ENCODE measurements around the gene CPSF7. TPM values are rescaled to one million over a fixed set of nuclear protein-coding genes. Genes with fewer than 3 reads are reported as not detected.
"Not testable (repeated sequence)": the region's sequence is repeated elsewhere in the genome, so short reads cannot be mapped to it uniquely, and the experiment has no call there.

The CPSF7 gene
- total RNA-seq, 1 donor from 2014 or later: 10.3 TPM

- DNase-seq (ENCODE audit: low read depth in 2 of 2): no peak
These were observed 12.8 kb upstream of the CPSF7 start for GRCh38 chr11:61442616-61443015.

DNA sequence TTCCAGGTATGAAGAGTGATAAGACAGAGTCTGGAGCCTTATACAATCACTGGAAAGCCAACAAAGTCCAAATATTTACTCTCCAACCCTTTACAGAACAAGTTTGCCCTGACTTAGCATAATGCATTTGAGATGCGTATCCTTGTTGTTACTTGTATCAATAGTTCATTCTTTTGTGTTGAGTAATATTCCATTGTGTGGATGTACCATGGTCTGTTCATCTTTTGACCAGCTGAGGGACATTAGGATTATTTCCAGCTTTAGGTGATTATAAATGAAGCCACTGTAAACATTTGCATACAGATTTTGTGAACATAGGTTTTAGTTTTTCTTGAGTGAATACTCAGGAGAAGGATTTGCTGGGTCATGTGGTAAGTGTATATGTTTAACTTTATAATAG, 9.8 kb upstream of the CPSF7 start:
- no peak for DNase-seq (ENCODE audit: low read depth in 2 of 2)

- DNase-seq (ENCODE audit: low read depth in 2 of 2): no peak
These were observed 7.7 kb upstream of the CPSF7 start for GRCh38 chr11:61437496-61437895.

GRCh38 chr11:61430839-61431238, 1.1 kb upstream of the CPSF7 start:
- DNase-seq (ENCODE audit: low read depth in 2 of 2): not testable (repeated sequence)

GRCh38 chr11:61429346-61429690, 457 bp downstream of the CPSF7 start:
- peak; percentile 66 to 77 for DNase-seq (ENCODE audit: low read depth in 2 of 2)

DNA sequence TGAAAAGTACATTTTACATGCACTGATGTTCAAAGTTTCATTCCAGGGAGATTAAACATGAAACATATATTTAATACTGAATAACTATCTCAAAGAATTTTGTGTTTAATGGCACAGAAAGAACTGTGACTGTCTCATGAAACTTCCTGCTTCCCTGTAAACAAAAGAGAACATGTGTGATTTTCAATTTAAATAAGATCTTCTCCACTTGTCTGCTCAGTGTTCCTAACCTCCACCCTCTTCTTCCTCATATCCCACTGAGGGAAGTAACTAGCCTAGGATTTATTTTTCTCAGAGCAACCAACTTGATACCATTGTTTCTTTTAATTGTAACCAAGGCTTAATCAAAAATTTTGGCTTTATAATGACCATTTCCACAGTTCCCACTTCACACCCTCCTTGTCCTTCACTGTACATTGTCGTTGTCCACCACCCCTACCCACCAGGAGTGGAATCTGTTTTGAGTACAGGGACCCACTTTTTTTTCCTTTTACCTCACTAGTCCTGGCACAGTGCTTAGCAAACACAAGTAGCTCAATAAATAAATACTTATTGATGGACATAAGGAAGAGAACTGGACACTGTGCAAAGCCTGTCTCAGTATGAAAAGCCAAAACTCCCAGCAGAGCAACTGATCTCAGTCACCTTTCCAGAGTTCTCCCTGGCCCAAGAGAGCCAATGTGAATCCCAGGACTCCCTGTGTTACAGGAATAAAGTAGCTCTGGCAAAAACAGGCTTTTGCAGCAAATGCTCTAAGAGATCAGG, 4.2 kb downstream of the CPSF7 start:
- DNase-seq (ENCODE audit: low read depth in 2 of 2): no peak

GRCh38 chr11:61422226-61422625, 7.5 kb downstream of the CPSF7 start:
- no peak for DNase-seq (ENCODE audit: low read depth in 2 of 2)

- DNase-seq (ENCODE audit: low read depth in 2 of 2): no peak
These were observed 11.6 kb downstream of the CPSF7 start for GRCh38 chr11:61418136-61418535.

GRCh38 chr11:61417670-61418069, 12.1 kb downstream of the CPSF7 start:
- DNase-seq (ENCODE audit: low read depth in 2 of 2): peak; percentile 16 to 32

GRCh38 chr11:61416941-61417340, 12.8 kb downstream of the CPSF7 start:
- no peak for DNase-seq (ENCODE audit: low read depth in 2 of 2)

GRCh38 chr11:61415381-61415780, 14.4 kb downstream of the CPSF7 start:
- no peak for DNase-seq (ENCODE audit: low read depth in 2 of 2)

- DNase-seq (ENCODE audit: low read depth in 2 of 2): no peak
These were observed 15.2 kb downstream of the CPSF7 start for GRCh38 chr11:61414547-61414946.

DNA sequence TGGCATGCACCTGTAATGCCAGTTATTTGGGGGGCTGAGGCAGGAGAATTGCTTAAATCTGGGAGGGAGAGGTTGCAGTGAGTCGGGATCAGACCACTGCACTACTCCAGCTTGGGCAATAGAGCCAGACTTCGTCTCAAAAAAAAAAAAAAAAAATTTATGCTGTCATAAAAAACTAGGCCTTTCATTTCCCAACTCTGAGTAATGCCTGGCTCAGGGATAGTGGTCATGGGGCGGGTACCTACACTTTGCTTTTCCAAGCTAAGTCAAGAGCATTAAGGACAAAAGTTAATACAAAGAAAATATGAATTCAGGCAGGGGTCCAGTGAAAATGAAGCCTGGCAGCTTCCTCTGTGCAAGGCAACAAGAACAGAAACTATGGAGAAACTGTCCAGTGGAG, 16.3 kb downstream of the CPSF7 start:
- no peak for DNase-seq (ENCODE audit: low read depth in 2 of 2)

GRCh38 chr11:61411589-61411988, 18.2 kb downstream of the CPSF7 start:
- DNase-seq (ENCODE audit: low read depth in 2 of 2): no peak

- no peak for DNase-seq (ENCODE audit: low read depth in 2 of 2)
These were observed 22.6 kb downstream of the CPSF7 start for GRCh38 chr11:61406991-61407728.

GRCh38 chr11:61406067-61406466, 23.7 kb downstream of the CPSF7 start:
- DNase-seq (ENCODE audit: low read depth in 2 of 2): no peak

GRCh38 chr11:61404641-61405040, 25.1 kb downstream of the CPSF7 start:
- DNase-seq (ENCODE audit: low read depth in 2 of 2): no peak

GRCh38 chr11:61404103-61404502, 25.7 kb downstream of the CPSF7 start:
- DNase-seq (ENCODE audit: low read depth in 2 of 2): no peak

DNA sequence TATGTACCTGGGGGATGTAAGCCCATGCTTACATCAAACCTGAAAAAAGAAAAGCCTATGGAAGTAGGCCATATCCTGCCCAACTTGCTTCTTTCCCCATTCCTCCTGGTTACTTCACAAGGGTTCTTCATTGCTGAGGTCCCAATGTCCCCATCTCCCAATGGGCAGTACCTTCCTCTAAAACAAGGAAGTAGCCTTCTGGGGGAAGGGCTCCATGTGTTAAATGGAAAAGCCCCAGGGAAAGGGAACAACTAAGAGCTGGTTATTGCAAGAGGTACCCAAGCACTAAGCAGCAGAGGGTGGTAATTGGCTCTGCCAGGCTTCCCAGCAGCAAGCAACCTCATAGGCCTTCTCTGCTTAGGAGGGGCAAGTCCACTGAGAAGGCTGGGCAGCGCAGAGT, 26.1 kb downstream of the CPSF7 start:
- DNase-seq (ENCODE audit: low read depth in 2 of 2): no peak

- no peak for DNase-seq (ENCODE audit: low read depth in 2 of 2)
These were observed 28.2 kb downstream of the CPSF7 start for GRCh38 chr11:61401573-61401972.

DNA sequence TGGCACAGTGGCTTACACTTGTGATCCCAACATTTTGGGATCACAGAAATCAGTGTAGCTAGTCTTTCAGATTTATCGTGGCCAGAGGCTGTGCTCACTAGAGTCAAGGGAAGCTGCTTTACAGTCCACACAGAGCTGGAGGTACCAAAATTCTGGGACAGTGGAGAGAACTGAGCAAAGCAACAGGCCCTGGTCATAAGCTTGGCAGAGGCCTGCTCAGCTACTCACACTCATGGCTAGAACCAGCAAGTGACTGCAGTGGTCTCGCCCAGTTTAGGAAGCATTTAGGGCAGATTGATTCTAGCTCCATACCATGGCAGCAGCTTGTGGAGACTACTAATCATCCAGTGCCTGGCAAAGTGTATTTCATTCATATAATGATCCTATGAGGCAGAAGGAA, 28.6 kb downstream of the CPSF7 start:
- no peak for DNase-seq (ENCODE audit: low read depth in 2 of 2)

GRCh38 chr11:61392981-61393595, 36.7 kb downstream of the CPSF7 start:
- DNase-seq (ENCODE audit: low read depth in 2 of 2): peak in 1 of 2 donors; percentile 22

GRCh38 chr11:61390161-61390560, 39.6 kb downstream of the CPSF7 start:
- DNase-seq (ENCODE audit: low read depth in 2 of 2): no peak

All from lung microvascular endothelial cell (primary cell).